Gastrocnemius medialis (tissue), 4 donors: ENCODE measurements around the gene GPAT3.

Source experiments
- CTCF ChIP-seq, 5 experiments: fragments of 450-650 bp in 3 of 5; fragments of 200-600 bp in 2 of 5; sonication (generic) in 2 of 5; IDR thresholded peaks in 4 of 5; conservative IDR thresholded peaks in 1 of 5; 1 replicate in 4 of 5; 2 replicates in 1 of 5; pipeline ENCODE4 v1.5.1; 2016 to 2019; ENCODE audit warnings: antibody characterized with exemption in 5 of 5, mild to moderate bottlenecking in 3 of 5, moderate library complexity in 3 of 5
- POLR2A ChIP-seq, 2 donors: fragments of 450-650 bp; IDR thresholded peaks; one replicate each; pipeline ENCODE4 v1.6.1; 2017; ENCODE audit warnings: antibody characterized with exemption in 2 of 2, mild to moderate bottlenecking in 2 of 2, moderate library complexity in 2 of 2

GRCh38 chr4:83626245-83626836 lies 90.4 kb downstream of the GPAT3 start:
- TF ChIP-seq CTCF (IDR thresholded peaks at IDR 0.05 in 4 of 5, conservative IDR thresholded peaks at IDR 0.05 in 1 of 5) (no peak), POLR2A (IDR thresholded peaks at IDR 0.05) (no peak)
